GM21619 (cell line): ENCODE results near the gene CIP2A.

Experiments used
- ATAC-seq: cut with Tn5 transposase; IDR thresholded peaks from one replicate; pipeline ENCODE4 v1.9.1; 2021; ENCODE audit not compliant: unreplicated experiment

The CIP2A gene

DNA sequence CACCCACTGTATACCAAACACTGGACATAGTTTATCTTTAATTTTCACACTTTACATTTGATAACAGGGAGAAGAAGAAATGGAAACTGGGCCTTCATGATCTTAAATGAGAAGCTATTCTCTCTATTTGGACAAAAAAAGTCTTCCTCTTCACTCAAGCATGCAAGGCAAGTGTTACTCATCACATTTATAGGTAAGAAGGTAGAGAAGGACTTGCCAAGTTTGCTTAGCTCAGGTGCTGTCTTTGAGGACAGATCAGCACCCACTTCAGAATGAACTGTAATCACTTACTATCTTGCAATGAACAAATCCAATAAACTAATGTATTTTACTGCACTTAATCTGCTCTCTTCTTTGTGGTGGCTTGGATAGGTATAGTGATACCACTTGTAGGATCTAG, 77.7 kb downstream of the CIP2A start:
- ATAC-seq, result no peak

DNA sequence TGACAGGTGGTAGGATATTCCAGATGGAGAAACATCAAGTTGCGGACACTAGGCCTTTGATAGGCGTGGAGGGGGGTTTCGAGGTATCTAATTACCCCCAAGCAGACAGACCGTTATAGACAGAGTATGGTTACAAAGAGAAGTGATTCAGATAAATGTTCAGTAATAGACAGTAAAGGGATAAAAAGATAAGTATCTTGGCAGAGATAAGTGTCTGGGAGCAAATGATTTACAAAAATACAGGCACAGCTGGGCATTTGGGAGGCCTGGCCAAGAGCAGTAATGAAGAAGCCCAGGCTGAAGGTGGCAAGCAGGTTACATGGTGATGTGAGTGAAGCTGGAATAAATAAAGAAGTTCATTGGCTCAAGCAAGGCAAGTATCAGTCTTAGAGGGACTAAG, 78.2 kb downstream of the CIP2A start:
- no peak for ATAC-seq

DNA sequence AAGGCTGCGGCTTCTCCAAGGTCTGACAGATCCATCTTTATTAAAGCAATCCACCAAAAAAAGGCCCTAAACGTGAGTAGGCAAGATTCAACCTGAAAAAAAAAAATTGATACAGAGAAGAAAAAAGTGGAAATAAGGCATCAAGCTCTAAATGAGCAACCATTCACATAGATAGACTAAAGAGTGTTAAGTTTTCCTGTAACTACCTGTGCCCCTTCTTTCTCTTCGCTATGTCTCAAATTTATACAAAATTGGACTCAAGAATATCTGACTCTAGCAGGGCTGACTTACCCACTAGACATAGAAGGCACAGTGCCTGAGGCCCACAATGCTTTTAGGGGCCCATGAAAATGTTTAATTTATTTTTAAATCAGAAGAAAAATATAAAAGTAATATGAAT, 78.7 kb downstream of the CIP2A start, which contains the start of gene MYH15:
Gene MYH15, minus strand, starts transcription at position 101 of the 400 bp plus-strand sequence. Its CDS starts 66 bp downstream, at position 35.
- ATAC-seq, result no peak

DNA sequence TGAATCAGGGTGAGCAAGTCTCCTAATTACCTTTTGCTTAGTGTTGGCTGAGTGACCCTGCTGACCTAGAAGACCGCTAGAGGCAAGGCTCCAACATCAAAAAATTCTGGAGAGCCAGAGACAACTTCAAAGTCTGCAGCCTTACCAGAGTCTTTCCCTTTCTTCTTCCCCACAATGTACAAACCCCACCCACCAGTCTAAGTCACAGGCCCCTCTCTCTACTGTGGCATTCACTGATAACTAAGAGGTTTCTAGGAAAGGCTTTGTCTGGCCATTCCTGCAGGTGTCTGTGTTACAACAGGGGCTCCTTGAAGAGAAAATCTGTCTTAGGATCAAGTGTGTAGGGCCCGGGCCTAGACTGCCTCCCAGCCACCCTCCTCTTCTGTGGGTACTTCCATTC, 79.4 kb downstream of the CIP2A start:
- no peak for ATAC-seq

DNA sequence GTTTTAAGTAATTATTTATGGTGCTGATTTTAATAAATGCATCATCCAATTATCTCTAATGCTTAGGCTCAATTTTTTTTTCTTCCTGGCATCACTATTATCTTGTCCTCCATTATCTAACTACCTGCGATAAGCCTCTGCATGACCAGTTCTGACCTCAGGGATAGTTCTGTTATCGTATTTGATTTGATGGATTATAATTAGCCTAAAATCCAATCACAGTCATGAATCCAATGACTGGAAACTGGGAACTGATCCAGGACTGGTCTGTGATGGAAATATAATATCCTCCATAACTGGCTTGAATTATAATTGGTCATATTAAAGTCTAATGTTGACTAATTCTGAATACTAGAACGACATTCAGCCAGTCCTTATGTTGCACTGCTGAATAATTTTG, 80.0 kb downstream of the CIP2A start:
- no peak for ATAC-seq

DNA sequence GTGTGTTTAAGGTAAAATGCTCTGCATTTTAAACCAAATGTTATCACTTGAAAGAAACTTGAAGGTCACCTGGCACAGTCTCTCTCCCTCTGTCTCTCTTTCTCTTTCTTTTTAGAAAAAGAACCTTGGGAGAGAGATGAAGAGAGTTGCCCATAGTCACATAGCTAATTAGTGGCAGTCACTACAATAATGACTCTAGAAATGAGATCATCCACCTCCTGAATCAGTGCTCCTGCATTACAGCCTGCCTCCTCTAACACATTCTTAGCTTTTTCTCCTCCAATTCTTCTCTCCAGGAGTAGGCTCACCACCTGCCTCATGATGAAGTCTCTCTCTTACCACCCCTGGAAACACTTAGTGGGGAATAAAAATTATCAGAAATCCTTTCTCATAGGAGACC, 81.3 kb downstream of the CIP2A start:
- ATAC-seq, result no peak

DNA sequence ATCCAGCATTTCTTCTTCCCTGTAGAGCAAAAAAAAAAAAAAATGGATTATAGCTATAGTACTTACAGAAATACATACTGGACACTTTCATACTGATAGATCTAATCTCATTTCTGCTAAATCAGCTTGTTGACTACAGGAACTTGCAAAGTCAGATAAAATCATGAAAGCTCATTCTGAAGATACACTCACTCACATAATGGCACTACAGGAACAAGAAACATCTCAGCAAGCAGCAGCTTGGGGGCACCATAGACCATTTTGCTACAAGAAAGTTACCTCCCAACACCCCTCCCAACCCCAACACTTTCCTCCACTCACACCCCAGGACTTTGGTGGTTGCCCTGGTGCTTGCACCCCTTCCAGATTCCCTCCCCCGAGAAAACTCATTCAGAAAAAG, 83.4 kb downstream of the CIP2A start:
- ATAC-seq, result no peak

DNA sequence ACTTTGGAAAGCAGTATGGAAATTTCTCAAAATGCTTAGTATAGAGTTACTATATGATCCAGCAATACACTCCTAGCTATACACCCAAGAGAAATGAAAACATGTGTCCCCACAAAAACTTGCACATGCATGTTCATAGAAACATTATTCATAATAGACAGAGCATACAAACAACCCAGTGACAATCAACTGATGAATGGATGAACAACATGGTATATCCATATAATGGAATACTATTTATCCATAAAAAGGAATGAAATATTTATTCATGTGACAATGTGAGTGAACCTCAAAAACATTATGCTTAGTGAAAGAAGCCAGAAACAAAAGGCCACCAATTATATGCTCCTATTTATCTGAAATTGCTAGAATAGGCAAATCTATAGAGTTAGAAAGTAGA, 85.5 kb downstream of the CIP2A start:
- no peak for ATAC-seq

DNA sequence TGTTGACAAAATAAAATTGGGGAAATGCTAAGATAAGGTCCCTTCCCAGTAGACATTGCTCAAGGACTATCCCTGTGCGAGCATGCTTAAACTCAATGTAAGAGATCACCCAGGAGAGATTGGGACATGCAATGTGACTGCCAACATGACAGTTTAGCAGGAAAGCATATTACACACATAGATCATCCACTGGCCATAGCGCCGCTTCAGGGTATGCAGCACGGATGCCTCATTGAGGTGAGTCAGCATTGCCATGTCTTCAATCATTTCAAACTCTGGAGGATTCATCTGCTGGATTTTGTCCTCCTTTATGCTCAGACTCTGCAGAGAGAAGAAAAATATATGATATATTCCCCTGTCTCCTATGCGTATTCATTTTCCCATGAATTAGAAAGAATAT, 87.7 kb downstream of the CIP2A start:
- no peak for ATAC-seq

DNA sequence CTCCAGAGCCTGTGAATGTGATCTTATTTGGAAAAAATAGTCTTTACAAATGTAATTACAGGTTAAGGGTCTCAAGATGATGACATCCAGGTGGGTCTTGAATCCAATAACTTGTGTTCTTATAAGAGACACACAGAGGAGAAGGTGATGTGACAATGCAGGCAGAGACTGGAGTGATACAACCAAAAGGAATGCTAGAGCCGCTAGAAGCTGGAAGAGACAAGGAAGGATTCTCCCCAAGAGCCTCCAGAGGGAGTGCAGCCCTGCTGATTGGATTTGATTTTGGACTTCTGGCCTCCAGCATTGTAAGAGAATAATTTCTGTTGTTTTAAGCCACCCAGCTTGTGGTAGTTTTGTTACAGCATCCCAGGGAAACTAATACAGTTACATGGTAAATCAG, 88.5 kb downstream of the CIP2A start:
- ATAC-seq, result no peak
